GM19395 (cell line): ENCODE results near the gene CIB1.
"Not testable (repeated sequence)": the region's sequence is repeated elsewhere in the genome, so short reads cannot be mapped to it uniquely, and the experiment has no call there.

Source experiments
- ATAC-seq: cut with Tn5 transposase; IDR thresholded peaks from one replicate; pipeline ENCODE4 v1.9.1; 2021; ENCODE audit warnings: mild to moderate bottlenecking, moderate library complexity; ENCODE audit not compliant: unreplicated experiment

CIB1 gene

DNA sequence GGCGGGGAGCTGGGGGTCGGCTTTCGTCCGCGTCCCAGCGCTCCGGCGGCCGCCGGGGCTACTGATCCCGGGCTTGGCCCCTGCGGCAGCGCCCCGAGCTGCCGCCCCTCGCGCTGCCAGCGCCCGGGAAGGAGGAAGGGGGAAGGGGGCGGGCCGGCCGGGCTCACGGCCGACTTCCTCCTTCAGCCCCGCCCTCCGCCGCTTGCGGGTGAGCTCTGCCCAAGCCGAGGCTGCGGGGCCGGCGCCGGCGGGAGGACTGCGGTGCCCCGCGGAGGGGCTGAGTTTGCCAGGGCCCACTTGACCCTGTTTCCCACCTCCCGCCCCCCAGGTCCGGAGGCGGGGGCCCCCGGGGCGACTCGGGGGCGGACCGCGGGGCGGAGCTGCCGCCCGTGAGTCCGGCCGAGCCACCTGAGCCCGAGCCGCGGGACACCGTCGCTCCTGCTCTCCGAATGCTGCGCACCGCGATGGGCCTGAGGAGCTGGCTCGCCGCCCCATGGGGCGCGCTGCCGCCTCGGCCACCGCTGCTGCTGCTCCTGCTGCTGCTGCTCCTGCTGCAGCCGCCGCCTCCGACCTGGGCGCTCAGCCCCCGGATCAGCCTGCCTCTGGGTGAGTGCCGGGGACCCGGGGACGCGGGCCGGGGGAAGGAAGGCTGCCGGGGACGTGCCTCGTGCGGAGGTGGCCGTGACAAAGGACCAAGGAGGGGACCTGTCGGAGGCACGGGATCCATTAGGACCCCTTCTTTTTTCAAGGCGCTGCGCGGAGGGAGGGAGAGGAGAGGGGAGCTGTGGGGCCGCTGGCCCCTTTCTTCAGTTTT is 32.4 kb downstream of the CIB1 start, which contains the start of gene SEMA4B:
Gene SEMA4B, plus strand, starts transcription at position 201 of the 814 bp plus-strand sequence. Its CDS starts 249 bp downstream, at position 450.
- ATAC-seq: peak; percentile 83

DNA sequence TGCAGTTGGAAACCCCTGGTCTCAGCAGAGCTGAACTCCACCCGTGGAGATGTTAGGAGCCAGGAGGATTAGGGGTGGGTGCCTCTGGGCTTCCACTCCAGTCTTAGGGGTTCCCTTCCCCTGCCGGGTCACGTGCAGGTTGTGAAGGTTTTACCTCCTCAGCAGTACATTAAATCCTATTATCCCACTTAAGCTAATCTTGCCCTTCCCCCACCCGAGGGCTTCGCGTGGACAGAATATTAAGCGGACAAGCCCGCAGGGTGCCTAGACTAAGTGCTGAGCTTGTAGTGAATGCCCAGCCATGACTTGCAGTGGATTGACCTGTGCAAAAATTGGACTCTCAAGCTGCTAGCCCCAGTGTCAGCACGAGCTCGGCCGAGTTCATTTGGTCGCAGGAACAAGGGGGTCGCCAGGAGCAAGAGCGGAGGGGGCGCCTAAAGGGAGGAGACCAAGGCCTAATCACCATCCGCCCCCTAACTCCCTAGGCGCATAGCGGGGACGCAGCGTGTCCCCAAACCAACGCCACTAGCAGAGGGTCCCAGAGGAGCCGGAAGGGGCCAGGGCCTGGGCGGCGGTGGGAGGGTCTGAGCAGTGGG is 33.1 kb downstream of the CIB1 start:
- ATAC-seq: peak; percentile 37

- ATAC-seq: no peak
Observed at GRCh38 chr15:90194655-90195054, 39.1 kb downstream of the CIB1 start.

DNA sequence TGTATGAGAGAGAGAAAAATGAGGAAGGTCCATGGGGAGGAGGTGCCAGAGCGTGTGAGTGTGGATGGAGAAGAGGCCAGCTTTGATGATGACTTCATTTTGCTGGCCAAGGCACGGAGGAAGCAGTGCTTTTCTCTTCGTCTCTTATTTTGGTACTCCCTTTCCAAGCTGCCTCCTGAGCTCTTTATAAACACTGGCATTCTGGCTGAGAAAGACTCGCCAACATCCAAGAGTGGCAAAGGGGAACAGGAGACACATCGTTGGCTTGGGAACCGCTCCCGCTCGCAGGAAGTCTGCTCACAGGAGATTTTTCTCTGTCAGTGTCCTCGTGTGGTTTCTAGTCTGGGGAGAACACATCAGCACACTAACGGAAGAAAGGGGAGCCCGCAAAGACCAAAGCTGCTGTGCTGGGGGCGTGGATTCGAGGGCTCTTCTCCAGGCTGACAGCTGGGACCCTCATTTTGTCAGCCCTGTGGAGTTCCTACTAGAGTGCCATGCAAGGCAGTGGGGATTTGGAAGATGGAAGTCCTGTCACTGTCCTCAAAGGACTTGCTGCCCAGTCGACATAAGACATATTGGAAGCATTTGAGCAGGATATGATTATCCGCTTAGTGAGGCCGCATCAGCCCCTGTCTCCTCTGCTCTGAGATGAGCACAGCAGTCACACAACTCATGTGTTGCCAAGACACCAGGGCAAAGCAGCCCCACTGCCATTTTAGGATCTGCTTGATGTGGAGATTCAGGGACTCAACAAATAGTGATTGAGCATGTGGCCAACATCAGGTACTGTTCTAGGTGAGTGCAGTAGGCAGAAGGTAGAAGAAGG is 40.6 kb downstream of the CIB1 start:
- no peak for ATAC-seq

DNA sequence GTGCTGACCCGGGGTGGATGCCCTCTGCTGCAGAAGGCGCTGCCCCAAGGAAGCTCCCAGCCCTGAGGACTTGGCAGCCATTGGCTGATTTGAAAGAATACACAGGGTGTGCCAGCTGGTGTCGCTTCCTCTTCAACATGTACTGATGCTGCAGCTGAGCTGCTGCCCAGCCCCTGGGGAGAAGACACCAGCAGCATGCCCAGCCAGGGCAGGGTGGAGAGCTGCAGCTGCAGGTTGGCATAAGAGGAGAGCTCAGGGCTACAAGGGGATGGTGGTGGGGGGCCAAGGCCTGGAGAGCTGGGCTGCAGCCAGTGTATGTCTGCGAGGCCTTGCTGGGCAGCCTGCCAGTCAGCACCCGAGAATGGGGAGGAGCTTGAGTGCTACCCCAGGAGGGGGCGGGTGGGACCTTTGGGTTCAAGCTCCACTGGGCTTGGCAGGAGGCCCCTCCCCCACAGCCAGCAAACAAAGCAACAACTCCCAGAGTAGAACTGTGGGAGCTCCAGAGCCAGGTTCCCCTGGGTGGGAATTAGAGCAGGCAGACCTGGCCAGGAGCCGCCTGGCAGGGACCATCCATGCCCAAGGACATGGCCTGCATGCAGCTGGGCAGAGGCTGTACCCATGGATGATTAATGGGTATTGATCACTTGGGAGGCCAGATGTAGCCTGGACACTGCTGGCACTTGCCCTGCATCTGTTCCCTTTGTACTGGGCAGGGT is 41.8 kb downstream of the CIB1 start:
- ATAC-seq: peak; percentile 72

- peak; percentile 12 for ATAC-seq
Observed at GRCh38 chr15:90191344-90191687, 42.4 kb downstream of the CIB1 start.

DNA sequence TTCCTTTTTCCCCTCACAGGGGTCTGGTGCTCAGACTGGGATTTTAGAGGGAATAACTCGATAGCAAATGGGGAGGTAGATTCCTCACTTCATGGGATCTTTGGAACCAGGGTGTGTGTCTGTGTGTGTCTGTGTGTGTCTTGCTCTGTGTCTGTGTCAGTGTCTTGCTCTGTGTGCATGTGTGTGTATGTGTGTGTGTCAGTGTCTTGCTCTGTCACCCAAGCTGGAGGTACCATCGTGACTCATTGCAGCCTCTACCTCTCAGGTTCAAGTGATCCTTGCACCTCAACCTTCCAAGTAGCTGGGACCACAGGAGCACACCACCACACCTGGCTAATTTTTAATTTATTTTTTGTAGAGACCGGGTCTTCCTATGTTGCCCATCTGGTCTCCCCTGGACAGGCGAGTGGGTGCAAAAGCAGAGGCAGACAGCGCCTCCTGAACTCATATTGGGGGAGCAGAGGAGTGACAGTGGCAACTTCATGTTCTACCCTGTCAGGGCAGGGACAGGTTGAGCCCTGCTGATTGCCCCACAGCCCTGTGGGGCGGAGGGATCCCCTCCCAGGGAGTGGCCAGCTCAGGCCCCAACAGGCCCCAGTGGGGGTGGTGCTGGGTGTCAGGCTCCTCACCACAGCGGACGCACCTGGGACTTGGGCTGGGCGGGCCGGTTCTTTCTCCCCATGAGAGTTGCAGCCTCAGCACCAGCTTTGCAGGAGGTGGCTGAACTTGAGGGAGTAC is 43.0 kb downstream of the CIB1 start:
- peak; percentile 52 for ATAC-seq

DNA sequence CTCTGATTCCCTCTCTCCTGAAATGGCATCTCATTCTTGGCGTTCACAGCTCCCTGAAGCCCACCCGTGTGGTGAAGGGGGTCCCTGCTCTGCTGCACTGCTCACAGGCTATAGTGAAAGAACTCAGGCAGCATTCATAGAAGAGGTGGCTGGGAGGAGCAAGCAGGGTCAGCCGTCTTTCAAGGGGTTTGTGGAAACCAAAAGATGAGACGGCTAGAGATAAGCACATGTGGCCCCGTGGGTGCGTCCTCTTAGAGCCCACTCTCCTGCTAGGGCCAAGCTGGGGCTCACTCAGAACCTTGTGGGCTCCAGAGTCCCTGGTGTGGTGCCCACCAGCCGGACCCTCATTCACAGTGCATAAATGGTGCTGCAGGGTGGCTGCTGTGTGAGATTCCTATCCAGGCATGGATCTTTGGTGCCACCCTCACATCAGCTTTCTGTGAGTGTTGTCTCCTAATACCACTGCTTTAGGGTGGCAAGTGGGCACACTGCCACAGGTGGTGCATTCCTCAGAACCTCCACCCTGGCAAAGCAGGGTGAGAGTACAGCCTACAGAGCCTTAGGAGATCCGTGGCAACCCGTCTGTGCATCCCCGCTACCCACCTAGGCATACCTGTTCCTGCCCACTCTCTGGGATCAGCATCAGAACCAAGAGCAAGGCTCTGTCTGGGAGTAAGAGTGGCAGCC is 43.8 kb downstream of the CIB1 start:
- ATAC-seq: no peak

DNA sequence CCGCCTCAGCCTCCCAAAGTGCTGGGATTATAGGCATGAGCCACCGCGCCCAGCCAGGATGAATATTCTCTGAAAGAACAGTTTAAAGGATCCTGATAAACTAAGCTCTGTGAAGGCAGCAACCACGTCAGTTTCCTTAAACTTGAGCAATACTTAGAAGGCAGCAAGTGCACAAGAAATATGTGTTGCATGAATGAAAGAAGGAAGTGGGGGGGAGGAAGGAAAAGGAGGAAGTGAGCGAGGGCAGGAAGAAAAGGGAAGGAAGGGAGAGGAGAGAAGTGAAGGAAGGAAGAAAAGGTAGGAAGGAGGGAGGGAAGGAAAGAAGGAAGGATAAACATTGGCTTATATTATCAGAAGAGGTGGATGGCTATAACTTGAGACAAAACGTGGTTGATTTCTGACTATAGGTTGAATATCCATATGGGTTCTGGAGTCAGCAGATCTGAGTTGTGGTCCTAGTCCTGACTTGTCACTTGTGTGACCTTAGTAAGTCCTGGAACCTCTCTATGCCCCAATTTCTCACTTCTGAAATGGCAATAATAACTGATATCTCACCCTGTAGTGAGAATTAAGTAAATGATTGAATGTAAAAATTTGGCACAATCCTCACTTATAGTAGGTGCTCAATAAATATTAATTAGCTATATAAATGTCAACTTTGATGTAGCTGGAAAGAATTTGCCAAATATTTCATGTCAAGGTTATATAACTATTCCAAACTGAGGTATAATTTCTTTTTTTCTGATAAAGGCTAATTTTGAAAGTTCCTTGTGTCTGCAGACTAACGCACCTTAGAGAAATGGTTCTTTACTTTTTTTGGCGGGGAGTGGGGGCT is 44.6 kb downstream of the CIB1 start:
- ATAC-seq: no peak

GRCh38 chr15:90188065-90188464 is 45.7 kb downstream of the CIB1 start:
- ATAC-seq: not testable (repeated sequence)

DNA sequence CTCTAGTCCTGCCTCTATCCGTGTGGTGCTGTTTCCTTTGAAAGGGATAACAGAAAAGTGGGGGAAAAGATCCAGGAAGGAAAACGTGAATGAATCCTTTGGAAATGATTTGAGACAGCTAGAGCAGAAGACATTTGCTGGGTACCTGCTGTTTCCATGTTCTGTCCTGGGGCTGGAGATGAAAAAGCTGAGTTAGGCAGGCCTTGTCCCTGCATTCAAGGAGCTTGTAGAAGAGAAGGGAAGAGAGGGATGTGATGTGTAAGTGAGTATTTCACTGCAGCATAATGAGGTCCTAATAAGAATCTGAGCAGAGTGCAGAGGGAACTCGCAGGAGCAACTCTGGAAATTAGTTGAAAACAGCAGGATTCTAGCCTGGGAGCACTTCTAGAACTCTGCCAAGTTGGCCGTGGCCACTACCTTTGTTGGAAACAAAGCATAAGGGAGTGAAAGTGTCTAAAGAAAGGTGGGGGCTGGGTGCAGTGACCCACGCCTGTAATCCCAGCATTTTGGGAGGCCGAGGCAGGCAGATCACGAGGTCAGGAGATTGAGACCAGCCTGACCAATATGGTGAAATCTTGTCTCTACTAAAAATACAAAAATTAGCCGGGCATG is 46.4 kb downstream of the CIB1 start:
- no peak for ATAC-seq

DNA sequence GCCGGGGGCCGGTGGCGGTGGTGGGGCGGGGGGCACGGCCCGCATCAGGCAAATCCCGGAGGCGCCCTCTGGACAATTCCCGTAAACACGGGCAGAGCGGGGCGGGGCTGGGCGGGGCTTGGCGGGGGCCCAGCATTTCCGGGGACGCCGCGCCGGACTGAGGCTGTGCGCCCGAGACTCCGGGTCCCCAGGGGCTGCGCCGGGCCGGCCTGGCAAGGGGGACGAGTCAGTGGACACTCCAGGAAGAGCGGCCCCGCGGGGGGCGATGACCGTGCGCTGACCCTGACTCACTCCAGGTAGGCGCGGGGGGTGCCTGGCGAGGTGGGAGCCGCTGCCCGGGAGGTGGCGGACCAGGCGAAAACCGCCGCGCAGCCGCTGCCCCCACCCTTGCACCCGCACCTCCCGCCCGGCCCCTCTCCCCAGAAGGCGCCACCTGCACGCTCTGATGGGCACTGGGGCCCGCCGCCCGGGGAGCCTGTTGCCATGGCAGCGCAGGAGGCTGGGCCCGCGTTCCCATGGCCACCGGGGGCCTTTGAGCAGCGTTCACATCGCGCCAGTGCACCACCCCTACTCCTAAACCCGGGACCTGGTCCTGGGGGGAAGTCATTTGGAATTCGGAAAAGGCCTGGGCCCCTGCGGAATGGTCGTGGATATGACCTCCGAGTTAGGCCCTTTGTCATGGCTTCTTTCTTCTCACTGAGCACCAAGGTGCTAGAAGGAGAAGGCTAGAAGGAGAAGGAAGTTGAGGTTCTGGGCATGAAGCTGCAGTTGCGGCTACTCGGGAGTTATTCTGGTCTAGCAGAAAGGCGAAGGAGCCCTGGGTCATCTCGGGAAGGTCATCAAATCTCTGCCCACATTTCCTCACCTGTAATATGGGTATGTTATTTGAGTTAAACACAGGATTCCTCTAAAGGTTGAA is 48.7 kb downstream of the CIB1 start:
- ATAC-seq: peak; percentile 66

GRCh38 chr15:90184119-90184785 is 49.5 kb downstream of the CIB1 start:
- peak; percentile 75 for ATAC-seq

- no peak for ATAC-seq
Observed at GRCh38 chr15:90181776-90182175, 52.0 kb downstream of the CIB1 start.
